ENCODE measurements around the gene MVB12B.

The MVB12B gene

GRCh38 chr9:126478216-126478981 is 151.8 kb downstream of the MVB12B start:
- DNase-seq (ENCODE audit: low read depth), result no peak
- H3K4me3 ChIP-seq (ENCODE audit: control insufficient read depth, low read depth, low read length), result no peak overlapping the region
- TF ChIP-seq, protein P1, sequence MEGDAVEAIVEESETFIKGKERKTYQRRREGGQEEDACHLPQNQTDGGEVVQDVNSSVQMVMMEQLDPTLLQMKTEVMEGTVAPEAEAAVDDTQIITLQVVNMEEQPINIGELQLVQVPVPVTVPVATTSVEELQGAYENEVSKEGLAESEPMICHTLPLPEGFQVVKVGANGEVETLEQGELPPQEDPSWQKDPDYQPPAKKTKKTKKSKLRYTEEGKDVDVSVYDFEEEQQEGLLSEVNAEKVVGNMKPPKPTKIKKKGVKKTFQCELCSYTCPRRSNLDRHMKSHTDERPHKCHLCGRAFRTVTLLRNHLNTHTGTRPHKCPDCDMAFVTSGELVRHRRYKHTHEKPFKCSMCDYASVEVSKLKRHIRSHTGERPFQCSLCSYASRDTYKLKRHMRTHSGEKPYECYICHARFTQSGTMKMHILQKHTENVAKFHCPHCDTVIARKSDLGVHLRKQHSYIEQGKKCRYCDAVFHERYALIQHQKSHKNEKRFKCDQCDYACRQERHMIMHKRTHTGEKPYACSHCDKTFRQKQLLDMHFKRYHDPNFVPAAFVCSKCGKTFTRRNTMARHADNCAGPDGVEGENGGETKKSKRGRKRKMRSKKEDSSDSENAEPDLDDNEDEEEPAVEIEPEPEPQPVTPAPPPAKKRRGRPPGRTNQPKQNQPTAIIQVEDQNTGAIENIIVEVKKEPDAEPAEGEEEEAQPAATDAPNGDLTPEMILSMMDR (conservative IDR thresholded peaks at IDR 0.05; ENCODE audit: control insufficient read depth, insufficient read depth, low read depth, low read length), result no peak

- no peak overlapping the region for H3K4me3 ChIP-seq (ENCODE audit: control insufficient read depth, low read depth, low read length)
- DNase-seq (ENCODE audit: low read depth), result no peak
- TF ChIP-seq, protein P1 (conservative IDR thresholded peaks at IDR 0.05; ENCODE audit: control insufficient read depth, insufficient read depth, low read depth, low read length), result no peak
Observed at GRCh38 chr9:126479515-126479914, 152.9 kb downstream of the MVB12B start.

GRCh38 chr9:126480813-126481212 is 154.2 kb downstream of the MVB12B start:
- no peak for DNase-seq (ENCODE audit: low read depth)

GRCh38 chr9:126481862-126482261 is 155.2 kb downstream of the MVB12B start:
- TF ChIP-seq, protein P1 (conservative IDR thresholded peaks at IDR 0.05; ENCODE audit: control insufficient read depth, insufficient read depth, low read depth, low read length), result no peak
- no peak overlapping the region for H3K4me3 ChIP-seq (ENCODE audit: control insufficient read depth, low read depth, low read length)
- no peak for DNase-seq (ENCODE audit: low read depth)

More at GRCh38 chr9:126480813-126481212, 154.2 kb downstream of the MVB12B start:
- TF ChIP-seq, protein P1 (conservative IDR thresholded peaks at IDR 0.05; ENCODE audit: control insufficient read depth, insufficient read depth, low read depth, low read length), result no peak
- H3K4me3 ChIP-seq (ENCODE audit: control insufficient read depth, low read depth, low read length), result no peak overlapping the region

GRCh38 chr9:126482361-126483044 is 155.9 kb downstream of the MVB12B start:
- TF ChIP-seq, protein P1 (conservative IDR thresholded peaks at IDR 0.05; ENCODE audit: control insufficient read depth, insufficient read depth, low read depth, low read length), result no peak
- DNase-seq (ENCODE audit: low read depth), result no peak
- no peak overlapping the region for H3K4me3 ChIP-seq (ENCODE audit: control insufficient read depth, low read depth, low read length)

GRCh38 chr9:126483468-126484073 is 156.9 kb downstream of the MVB12B start:
- H3K4me3 ChIP-seq (ENCODE audit: control insufficient read depth, low read depth, low read length), result no peak overlapping the region
- DNase-seq (ENCODE audit: low read depth), result no peak
- TF ChIP-seq, protein P1 (conservative IDR thresholded peaks at IDR 0.05; ENCODE audit: control insufficient read depth, insufficient read depth, low read depth, low read length), result no peak

Data from fibroblast of mammary gland (primary cell).